ENCODE data around the gene ITGB7.

ITGB7 gene

GRCh38 chr12:53145383-53146260, 61.4 kb downstream of the ITGB7 start:
- DNase-seq (ENCODE audit: low read depth) = no peak

DNA sequence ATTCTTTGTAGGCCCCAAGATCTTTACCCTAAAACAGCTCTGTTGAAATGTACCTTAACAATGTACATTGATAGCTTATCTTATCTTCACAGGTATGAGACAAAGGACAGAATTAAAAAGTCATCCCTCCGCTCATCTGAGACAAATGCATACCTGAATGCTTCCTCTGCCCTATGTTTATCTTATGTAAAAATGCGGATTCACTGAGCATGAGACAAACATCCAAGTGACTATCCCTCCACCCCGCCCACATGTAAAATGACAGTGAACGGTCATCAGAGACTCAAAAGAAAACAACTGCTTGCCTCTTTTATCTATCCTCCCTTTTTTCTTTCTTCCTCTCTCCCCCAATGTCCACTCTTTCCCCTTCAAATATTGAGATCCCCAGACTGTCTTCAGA, 63.7 kb downstream of the ITGB7 start:
- no peak for DNase-seq (ENCODE audit: low read depth)
